Choroid plexus epithelial cell (primary cell): ENCODE results near the gene SERPINH1.

Experiments
- DNase-seq: peaks from one replicate; pipeline ENCODE4 v3.0.0-alpha.2; 2010; ENCODE audit warnings: low read depth
- H3K4me3 ChIP-seq: 2 replicates; pipeline ENCODE4 v1.5.1; 2011; ENCODE audit warnings: low read depth, mild to moderate bottlenecking, control low read depth, low read length, moderate library complexity
- CTCF ChIP-seq: conservative IDR thresholded peaks from 2 replicates; pipeline ENCODE4 v1.5.1; 2011; ENCODE audit warnings: low read depth, mild to moderate bottlenecking, control low read depth, inconsistent platforms, low read length, moderate library complexity

SERPINH1 gene

GRCh38 chr11:75518771-75519653 lies 43.0 kb upstream of the SERPINH1 start:
- TF ChIP-seq CTCF = no peak
- DNase-seq = no peak
- no peak overlapping the region for H3K4me3 ChIP-seq

GRCh38 chr11:75520688-75521087 lies 41.4 kb upstream of the SERPINH1 start:
- H3K4me3 ChIP-seq = no peak overlapping the region
- TF ChIP-seq CTCF = no peak
- no peak for DNase-seq

- TF ChIP-seq CTCF = no peak
- no peak overlapping the region for H3K4me3 ChIP-seq
- no peak for DNase-seq
Observed at GRCh38 chr11:75522286-75523044, 39.6 kb upstream of the SERPINH1 start.

GRCh38 chr11:75523189-75523588 lies 38.9 kb upstream of the SERPINH1 start:
- no peak for DNase-seq
- TF ChIP-seq CTCF = no peak
- H3K4me3 ChIP-seq = no peak overlapping the region

- peak overlapping the region; percentile 67 for H3K4me3 ChIP-seq
- DNase-seq = no peak
- no peak for TF ChIP-seq CTCF
Observed at GRCh38 chr11:75523811-75524664, 38.0 kb upstream of the SERPINH1 start.

GRCh38 chr11:75524665-75525432 lies 37.2 kb upstream of the SERPINH1 start:
- no peak for DNase-seq
- peak overlapping the region; percentile 67 for H3K4me3 ChIP-seq
- TF ChIP-seq CTCF = no peak
